LNCAP (cell line): Measurements from ENCODE around the gene CCT7.

Source experiments
- CTCF ChIP-seq: fragments of 450-650 bp; IDR thresholded peaks from 2 replicates; pipeline ENCODE4 v1.5.1; 2017; ENCODE audit warnings: mild to moderate bottlenecking

CCT7 gene

DNA sequence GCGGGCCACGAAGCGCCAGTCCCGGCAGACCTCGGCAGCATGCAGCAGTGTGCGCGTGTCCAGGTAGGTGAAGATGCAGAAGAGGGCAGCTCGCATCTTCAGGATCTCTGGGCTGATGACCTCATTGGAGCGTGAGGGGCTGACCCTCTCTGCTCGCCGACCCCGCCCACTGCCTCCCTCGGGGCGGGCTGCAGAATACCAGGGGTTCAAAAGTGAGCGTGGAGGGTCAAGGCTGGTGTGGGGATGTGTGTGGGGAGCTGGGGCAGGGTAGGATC is 30.2 kb downstream of the CCT7 start:
- no peak for TF ChIP-seq CTCF

DNA sequence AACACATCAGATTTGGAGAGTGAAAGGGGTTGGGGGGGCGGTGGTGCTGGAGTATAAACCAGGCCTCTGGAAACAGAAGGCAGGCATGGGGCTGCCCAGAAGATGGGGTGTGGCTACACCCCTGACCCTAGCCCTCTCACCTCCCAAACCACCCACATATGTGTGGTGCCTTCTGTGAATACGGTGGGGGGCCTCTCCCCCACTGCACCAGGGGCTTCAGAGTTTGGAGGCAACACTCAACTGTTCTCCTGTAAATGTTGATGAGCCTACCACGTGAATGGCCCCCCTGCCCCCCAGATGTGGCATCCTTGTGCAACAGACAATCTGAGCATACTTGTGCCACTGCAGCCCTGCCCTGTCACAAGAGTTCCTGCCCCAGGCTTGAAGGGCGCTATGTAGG is 30.7 kb downstream of the CCT7 start:
- TF ChIP-seq CTCF = no peak

GRCh38 chr2:73265298-73266060 is 31.4 kb downstream of the CCT7 start:
- TF ChIP-seq CTCF = no peak

DNA sequence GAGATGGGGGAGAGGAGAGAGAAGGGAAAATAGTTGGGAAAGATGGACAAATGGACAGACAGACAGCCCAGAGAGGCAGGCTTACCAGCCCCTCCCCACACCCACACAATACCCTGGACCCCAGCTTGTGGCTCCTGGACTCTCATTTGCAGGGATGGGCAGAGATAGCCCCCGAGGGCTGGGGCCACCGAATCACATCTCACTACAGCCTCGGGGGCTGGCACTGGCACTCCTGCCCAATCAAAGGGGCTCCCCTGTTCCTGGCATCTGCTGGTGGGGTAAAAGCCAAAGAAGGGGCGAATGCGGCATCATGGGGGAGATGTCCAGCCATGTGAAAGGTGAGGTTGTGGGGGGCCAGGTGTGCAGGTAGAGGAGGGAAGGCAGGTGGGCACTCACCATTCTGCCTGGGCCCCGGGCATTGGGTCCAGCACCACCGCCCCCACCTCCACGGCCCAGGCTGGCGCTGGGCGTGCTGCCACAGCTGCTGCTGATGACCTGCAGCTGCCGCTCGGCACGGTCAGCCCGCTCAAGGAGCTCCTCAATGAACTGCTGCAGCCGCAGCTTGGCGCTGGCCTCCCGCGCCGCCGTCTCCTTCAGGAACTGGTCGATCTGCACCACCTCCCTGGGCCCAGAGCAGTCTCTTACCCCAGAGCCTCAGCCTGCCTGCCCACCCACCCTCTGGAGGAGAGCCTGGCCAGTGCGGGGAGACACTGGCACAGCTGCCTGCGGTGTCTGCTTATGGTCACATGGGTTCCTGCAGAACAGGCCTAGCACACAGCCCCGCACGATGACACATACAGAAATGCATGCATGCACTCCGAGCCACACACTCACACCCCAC is 32.2 kb downstream of the CCT7 start:
- no peak for TF ChIP-seq CTCF

DNA sequence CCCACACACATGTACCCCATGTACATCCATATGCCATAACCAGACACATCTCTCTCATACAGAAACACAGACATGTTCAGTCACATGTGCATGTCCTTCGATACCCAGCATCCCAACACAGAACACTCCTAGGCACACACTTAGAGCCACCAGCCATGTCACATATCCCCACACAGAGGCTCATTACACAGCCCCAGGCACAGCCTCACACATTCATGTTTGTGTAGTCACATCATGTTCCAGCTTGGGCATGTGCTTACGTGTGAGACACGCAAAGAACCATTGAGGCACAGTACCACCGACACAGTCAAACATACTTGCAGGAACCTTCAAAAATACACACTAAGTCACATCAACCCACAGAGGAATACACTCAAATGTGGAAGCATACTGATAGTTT is 32.9 kb downstream of the CCT7 start:
- TF ChIP-seq CTCF = no peak

DNA sequence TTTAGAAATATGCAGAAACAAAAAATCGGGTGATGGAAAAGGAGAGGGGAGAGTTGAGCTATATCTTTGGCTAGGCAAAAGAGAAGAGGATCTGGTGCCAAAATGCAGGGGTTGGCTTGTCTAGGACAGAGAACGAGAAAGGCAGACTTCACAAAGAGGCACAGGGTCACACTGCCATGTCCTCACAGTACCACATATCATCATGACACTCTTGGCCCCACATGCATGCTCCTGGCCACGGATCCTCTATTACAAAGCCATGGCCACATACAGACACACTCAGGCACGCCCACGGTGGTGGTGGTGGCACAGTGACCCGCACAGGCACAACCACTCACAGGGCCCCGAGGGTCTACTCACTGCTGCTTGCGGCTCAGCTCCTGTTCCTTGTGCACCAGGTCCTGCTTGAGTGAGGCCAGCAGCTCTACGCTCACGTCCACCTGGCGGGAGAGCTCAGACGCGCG is 34.3 kb downstream of the CCT7 start:
- no peak for TF ChIP-seq CTCF

DNA sequence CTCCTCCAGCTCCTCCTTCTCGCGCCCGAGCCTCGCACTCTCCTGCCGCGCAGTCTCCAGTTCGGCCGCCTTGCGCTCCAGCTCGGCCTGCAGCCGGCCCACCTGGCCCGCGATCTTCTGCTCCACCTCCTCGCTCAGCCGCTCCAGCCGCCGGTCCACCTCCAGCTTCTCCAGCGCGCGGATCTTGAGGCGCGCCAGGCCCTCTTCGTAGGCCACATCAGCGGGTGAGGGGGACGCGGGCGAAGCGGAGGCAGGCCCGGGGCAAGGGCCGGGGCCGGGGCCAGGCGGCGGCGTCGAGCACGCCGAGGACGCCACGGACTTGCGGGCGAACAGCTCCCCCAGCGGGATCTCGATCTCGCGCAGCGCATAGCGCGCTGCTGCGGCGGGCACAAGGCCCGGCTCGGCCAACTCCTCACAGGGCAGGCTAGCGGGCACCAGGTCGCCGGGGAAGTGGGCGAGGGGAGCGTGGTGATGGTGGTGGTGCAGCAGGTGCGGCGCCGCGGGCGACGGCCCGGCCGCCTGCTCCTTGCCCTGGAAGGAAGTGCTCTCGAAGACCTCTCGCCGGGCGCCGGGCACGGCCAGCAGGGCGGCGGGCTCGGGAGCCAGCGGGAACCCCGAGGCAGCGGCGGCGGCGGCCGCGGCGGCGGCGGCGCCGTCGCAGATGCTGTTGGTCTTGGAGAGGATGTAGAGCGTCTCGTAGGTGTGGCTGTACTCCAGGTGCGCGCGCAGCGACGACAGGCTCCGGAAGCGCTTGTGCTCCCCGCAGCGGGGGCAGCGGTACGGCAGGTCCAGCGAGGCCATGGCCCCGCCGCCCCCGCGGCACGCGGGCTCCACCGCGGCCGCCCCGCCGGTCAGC is 35.0 kb downstream of the CCT7 start:
- peak; percentile 29; the same call in 1 of the 2 replicates for TF ChIP-seq CTCF
